WTC11 (cell line): ENCODE results near the gene TMEM150A. TPM values are rescaled to one million over a fixed set of nuclear protein-coding genes. Genes with fewer than 3 reads are reported as not detected.

ENCODE experiments used
- ATAC-seq: fragments of 200-7000 bp; cut with Tn5 transposase; 2 replicates; pipeline ENCODE4 v1.10.0; 2021; ENCODE audit warnings: mild to moderate bottlenecking, moderate library complexity
- CTCF ChIA-PET: fragments of 300-600 bp; sonication (Branson Sonifier 250); formaldehyde crosslinking; loops from one replicate; lab custom pipeline; 2021; ENCODE audit warnings: antibody characterized with exemption; lab: Charles Lee
- POLR2A ChIA-PET: fragments of 350-600 bp; sonication (Branson Sonifier 250); formaldehyde crosslinking; loops from one replicate; lab custom pipeline; 2021; ENCODE audit warnings: antibody characterized with exemption; lab: Charles Lee
- DNase-seq: peaks from one replicate; pipeline ENCODE4 v3.0.0; 2021; ENCODE audit warnings: low spot score
- H3K27ac Mint-ChIP-seq: 2 replicates; pipeline ENCODE4 v1.8.0; 2021; ENCODE audit warnings: mixed read lengths
- H3K27me3 Mint-ChIP-seq: 2 replicates; pipeline ENCODE4 v1.8.0; 2021; ENCODE audit warnings: low read depth, mild to moderate bottlenecking, moderate library complexity, mixed read lengths
- H3K36me3 Mint-ChIP-seq: 2 replicates; pipeline ENCODE4 v1.8.0; 2021; ENCODE audit warnings: mixed read lengths
- H3K4me1 Mint-ChIP-seq: 2 replicates; pipeline ENCODE4 v1.8.0; 2022; ENCODE audit warnings: mixed read lengths
- H3K4me3 Mint-ChIP-seq: 2 replicates; pipeline ENCODE4 v1.8.0; 2021; ENCODE audit warnings: mild to moderate bottlenecking, moderate library complexity, mixed read lengths
- H3K9me3 Mint-ChIP-seq: 2 replicates; pipeline ENCODE4 v1.8.0; 2021; ENCODE audit warnings: mixed read lengths
- ATF1 ChIP-seq: sonication (generic); formaldehyde crosslinking; IDR thresholded peaks from 2 replicates; pipeline ENCODE4 v1.8.1; 2023; ENCODE audit warnings: mild to moderate bottlenecking, moderate library complexity, missing genetic modification reagents
- EMX1 ChIP-seq: fragments of 250-450 bp; sonication (Bioruptor Pico); IDR thresholded peaks from 2 replicates; pipeline ENCODE4 v1.8.0; 2021; ENCODE audit warnings: mild to moderate bottlenecking
- TCF7 ChIP-seq: sonication (generic); formaldehyde crosslinking; IDR thresholded peaks from 2 replicates; pipeline ENCODE4 v1.8.0; 2022; ENCODE audit warnings: mild to moderate bottlenecking, low read depth, missing genetic modification reagents, moderate library complexity
- ZNF263 ChIP-seq: sonication (generic); formaldehyde crosslinking; IDR thresholded peaks from 2 replicates; pipeline ENCODE4 v1.8.1; 2022; ENCODE audit warnings: low read depth, mild to moderate bottlenecking, moderate library complexity, missing genetic modification reagents
- ZNF317 ChIP-seq: sonication (generic); formaldehyde crosslinking; IDR thresholded peaks from 2 replicates; pipeline ENCODE4 v1.8.1; 2023; ENCODE audit warnings: low read depth, mild to moderate bottlenecking, moderate library complexity, missing genetic modification reagents, borderline replicate concordance
- ZNF396 ChIP-seq: fragments of 250-450 bp; sonication (Bioruptor Pico); IDR thresholded peaks from 2 replicates; pipeline ENCODE4 v1.8.0; 2021; ENCODE audit warnings: mild to moderate bottlenecking, moderate library complexity, borderline replicate concordance
- ZNF423 ChIP-seq: fragments of 250-450 bp; sonication (Bioruptor Pico); IDR thresholded peaks from 2 replicates; pipeline ENCODE4 v2.1.2; 2022; ENCODE audit warnings: mild to moderate bottlenecking, moderate library complexity
- total RNA-seq: library from RNA; stranded (reverse); gene quantifications from 3 replicates; pipeline ENCODE4 v1.2.3, GENCODE V29; 2021
- TF ChIP-seq, protein P1 (sequence below): sonication (generic); formaldehyde crosslinking; IDR thresholded peaks from 2 replicates; pipeline ENCODE4 v1.8.1; 2022; ENCODE audit warnings: low read depth, missing genetic modification reagents, borderline replicate concordance
- TF ChIP-seq, protein P2 (sequence below): fragments of 250-450 bp; sonication (Bioruptor Pico); IDR thresholded peaks from 2 replicates; pipeline ENCODE4 v1.9.0; 2021; ENCODE audit warnings: mild to moderate bottlenecking
- TF ChIP-seq, protein P3 (sequence below): sonication (generic); formaldehyde crosslinking; IDR thresholded peaks from 2 replicates; pipeline ENCODE4 v1.8.1; 2023; ENCODE audit warnings: mild to moderate bottlenecking, missing genetic modification reagents, borderline replicate concordance
- TF ChIP-seq, protein P4 (sequence below): sonication (generic); formaldehyde crosslinking; IDR thresholded peaks from 2 replicates; pipeline ENCODE4 v1.8.1; 2023; ENCODE audit warnings: mild to moderate bottlenecking, moderate library complexity, missing genetic modification reagents
- TF ChIP-seq, protein P5 (sequence below): sonication (generic); formaldehyde crosslinking; IDR thresholded peaks from 2 replicates; pipeline ENCODE4 v1.8.0; 2023; ENCODE audit warnings: mild to moderate bottlenecking, missing genetic modification reagents
- TF ChIP-seq, protein P6 (sequence below): sonication (generic); formaldehyde crosslinking; IDR thresholded peaks from 2 replicates; pipeline ENCODE4 v1.8.0; 2022; ENCODE audit warnings: mild to moderate bottlenecking, missing genetic modification reagents

The TMEM150A gene
- total RNA-seq, 1 experiment from 2014 or later = 20.9 TPM

DNA sequence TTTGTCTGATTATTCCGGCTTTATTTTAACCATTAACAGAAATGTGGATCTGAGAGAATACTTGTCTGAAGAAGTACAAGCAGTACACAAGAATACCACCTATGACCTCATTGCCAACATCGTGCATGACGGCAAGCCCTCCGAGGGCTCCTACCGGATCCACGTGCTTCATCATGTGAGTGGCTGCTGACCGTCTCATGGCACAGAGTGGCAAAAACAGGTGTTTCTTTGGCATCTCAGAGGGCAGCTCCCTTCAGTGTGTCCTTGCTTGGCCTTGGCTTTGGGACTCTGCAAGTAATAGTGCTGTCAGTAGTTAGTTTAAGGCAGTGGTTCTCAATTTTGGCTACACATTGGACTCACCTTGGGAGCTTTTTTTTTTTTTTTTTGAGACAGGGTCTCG lies 42.4 kb upstream of the TMEM150A start:
- TF ChIP-seq ATF1 (no peak), ZNF263 (no peak), TCF7 (no peak), ZNF396 (no peak), ZNF423 (CRISPR knock-in tag) (no peak), ZNF317 (no peak), EMX1 (CRISPR knock-in tag) (no peak)
- TF ChIP-seq, protein P1, sequence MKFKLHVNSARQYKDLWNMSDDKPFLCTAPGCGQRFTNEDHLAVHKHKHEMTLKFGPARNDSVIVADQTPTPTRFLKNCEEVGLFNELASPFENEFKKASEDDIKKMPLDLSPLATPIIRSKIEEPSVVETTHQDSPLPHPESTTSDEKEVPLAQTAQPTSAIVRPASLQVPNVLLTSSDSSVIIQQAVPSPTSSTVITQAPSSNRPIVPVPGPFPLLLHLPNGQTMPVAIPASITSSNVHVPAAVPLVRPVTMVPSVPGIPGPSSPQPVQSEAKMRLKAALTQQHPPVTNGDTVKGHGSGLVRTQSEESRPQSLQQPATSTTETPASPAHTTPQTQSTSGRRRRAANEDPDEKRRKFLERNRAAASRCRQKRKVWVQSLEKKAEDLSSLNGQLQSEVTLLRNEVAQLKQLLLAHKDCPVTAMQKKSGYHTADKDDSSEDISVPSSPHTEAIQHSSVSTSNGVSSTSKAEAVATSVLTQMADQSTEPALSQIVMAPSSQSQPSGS (CRISPR knock-in tag) = no peak
- TF ChIP-seq, protein P2, sequence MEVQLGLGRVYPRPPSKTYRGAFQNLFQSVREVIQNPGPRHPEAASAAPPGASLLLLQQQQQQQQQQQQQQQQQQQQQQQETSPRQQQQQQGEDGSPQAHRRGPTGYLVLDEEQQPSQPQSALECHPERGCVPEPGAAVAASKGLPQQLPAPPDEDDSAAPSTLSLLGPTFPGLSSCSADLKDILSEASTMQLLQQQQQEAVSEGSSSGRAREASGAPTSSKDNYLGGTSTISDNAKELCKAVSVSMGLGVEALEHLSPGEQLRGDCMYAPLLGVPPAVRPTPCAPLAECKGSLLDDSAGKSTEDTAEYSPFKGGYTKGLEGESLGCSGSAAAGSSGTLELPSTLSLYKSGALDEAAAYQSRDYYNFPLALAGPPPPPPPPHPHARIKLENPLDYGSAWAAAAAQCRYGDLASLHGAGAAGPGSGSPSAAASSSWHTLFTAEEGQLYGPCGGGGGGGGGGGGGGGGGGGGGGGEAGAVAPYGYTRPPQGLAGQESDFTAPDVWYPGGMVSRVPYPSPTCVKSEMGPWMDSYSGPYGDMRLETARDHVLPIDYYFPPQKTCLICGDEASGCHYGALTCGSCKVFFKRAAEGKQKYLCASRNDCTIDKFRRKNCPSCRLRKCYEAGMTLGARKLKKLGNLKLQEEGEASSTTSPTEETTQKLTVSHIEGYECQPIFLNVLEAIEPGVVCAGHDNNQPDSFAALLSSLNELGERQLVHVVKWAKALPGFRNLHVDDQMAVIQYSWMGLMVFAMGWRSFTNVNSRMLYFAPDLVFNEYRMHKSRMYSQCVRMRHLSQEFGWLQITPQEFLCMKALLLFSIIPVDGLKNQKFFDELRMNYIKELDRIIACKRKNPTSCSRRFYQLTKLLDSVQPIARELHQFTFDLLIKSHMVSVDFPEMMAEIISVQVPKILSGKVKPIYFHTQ (CRISPR knock-in tag) = no peak
- TF ChIP-seq, protein P3, sequence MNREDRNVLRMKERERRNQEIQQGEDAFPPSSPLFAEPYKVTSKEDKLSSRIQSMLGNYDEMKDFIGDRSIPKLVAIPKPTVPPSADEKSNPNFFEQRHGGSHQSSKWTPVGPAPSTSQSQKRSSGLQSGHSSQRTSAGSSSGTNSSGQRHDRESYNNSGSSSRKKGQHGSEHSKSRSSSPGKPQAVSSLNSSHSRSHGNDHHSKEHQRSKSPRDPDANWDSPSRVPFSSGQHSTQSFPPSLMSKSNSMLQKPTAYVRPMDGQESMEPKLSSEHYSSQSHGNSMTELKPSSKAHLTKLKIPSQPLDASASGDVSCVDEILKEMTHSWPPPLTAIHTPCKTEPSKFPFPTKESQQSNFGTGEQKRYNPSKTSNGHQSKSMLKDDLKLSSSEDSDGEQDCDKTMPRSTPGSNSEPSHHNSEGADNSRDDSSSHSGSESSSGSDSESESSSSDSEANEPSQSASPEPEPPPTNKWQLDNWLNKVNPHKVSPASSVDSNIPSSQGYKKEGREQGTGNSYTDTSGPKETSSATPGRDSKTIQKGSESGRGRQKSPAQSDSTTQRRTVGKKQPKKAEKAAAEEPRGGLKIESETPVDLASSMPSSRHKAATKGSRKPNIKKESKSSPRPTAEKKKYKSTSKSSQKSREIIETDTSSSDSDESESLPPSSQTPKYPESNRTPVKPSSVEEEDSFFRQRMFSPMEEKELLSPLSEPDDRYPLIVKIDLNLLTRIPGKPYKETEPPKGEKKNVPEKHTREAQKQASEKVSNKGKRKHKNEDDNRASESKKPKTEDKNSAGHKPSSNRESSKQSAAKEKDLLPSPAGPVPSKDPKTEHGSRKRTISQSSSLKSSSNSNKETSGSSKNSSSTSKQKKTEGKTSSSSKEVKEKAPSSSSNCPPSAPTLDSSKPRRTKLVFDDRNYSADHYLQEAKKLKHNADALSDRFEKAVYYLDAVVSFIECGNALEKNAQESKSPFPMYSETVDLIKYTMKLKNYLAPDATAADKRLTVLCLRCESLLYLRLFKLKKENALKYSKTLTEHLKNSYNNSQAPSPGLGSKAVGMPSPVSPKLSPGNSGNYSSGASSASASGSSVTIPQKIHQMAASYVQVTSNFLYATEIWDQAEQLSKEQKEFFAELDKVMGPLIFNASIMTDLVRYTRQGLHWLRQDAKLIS (CRISPR knock-in tag) = no peak
- TF ChIP-seq, protein P4, sequence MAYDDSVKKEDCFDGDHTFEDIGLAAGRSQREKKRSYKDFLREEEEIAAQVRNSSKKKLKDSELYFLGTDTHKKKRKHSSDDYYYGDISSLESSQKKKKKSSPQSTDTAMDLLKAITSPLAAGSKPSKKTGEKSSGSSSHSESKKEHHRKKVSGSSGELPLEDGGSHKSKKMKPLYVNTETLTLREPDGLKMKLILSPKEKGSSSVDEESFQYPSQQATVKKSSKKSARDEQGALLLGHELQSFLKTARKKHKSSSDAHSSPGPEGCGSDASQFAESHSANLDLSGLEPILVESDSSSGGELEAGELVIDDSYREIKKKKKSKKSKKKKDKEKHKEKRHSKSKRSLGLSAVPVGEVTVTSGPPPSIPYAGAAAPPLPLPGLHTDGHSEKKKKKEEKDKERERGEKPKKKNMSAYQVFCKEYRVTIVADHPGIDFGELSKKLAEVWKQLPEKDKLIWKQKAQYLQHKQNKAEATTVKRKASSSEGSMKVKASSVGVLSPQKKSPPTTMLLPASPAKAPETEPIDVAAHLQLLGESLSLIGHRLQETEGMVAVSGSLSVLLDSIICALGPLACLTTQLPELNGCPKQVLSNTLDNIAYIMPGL (CRISPR knock-in tag) = no peak
- TF ChIP-seq, protein P5, sequence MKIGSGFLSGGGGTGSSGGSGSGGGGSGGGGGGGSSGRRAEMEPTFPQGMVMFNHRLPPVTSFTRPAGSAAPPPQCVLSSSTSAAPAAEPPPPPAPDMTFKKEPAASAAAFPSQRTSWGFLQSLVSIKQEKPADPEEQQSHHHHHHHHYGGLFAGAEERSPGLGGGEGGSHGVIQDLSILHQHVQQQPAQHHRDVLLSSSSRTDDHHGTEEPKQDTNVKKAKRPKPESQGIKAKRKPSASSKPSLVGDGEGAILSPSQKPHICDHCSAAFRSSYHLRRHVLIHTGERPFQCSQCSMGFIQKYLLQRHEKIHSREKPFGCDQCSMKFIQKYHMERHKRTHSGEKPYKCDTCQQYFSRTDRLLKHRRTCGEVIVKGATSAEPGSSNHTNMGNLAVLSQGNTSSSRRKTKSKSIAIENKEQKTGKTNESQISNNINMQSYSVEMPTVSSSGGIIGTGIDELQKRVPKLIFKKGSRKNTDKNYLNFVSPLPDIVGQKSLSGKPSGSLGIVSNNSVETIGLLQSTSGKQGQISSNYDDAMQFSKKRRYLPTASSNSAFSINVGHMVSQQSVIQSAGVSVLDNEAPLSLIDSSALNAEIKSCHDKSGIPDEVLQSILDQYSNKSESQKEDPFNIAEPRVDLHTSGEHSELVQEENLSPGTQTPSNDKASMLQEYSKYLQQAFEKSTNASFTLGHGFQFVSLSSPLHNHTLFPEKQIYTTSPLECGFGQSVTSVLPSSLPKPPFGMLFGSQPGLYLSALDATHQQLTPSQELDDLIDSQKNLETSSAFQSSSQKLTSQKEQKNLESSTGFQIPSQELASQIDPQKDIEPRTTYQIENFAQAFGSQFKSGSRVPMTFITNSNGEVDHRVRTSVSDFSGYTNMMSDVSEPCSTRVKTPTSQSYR (CRISPR knock-in tag) = no peak
- TF ChIP-seq, protein P6, sequence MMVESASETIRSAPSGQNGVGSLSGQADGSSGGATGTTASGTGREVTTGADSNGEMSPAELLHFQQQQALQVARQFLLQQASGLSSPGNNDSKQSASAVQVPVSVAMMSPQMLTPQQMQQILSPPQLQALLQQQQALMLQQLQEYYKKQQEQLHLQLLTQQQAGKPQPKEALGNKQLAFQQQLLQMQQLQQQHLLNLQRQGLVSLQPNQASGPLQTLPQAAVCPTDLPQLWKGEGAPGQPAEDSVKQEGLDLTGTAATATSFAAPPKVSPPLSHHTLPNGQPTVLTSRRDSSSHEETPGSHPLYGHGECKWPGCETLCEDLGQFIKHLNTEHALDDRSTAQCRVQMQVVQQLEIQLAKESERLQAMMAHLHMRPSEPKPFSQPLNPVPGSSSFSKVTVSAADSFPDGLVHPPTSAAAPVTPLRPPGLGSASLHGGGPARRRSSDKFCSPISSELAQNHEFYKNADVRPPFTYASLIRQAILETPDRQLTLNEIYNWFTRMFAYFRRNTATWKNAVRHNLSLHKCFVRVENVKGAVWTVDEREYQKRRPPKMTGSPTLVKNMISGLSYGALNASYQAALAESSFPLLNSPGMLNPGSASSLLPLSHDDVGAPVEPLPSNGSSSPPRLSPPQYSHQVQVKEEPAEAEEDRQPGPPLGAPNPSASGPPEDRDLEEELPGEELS (CRISPR knock-in tag) = no peak
- no peaks in the 10 kb centered on the region for H3K4me1 Mint-ChIP-seq
- CTCF ChIA-PET = interaction anchor here (1.4 kb wide), 1 partner anchor 7 kb away, joined by 5 read pairs; no protein-coding TSS in a partner anchor
- H3K27ac Mint-ChIP-seq = no peak overlapping the region
- no peak overlapping the region for H3K4me3 Mint-ChIP-seq
- ATAC-seq (no peak), DNase-seq (no peak)
- peaks cover 90% of the 10 kb centered on the region for H3K36me3 Mint-ChIP-seq
- no peaks in the 10 kb centered on the region for H3K9me3 Mint-ChIP-seq
- no peaks in the 10 kb centered on the region; the same call in 1 of the 2 replicates for H3K27me3 Mint-ChIP-seq
- POLR2A ChIA-PET = no interaction called here
